HG03469 (cell line): ENCODE data around the gene ROR1.
A peak's percentile ranks its signal among the peaks of the same experiment; 100 is the strongest.
"Not testable (repeated sequence)": the region's sequence is repeated elsewhere in the genome, so short reads cannot be mapped to it uniquely, and the experiment has no call there.

Experiments used
- ATAC-seq: cut with Tn5 transposase; IDR thresholded peaks from one replicate; pipeline ENCODE4 v1.9.1; 2021; ENCODE audit warnings: mild to moderate bottlenecking, moderate library complexity, moderate number of reproducible peaks; ENCODE audit not compliant: unreplicated experiment

ROR1 gene

GRCh38 chr1:63758791-63759190 is 15.0 kb upstream of the ROR1 start:
- ATAC-seq: no peak

GRCh38 chr1:63759778-63760177 is 14.0 kb upstream of the ROR1 start:
- no peak for ATAC-seq

GRCh38 chr1:63770381-63770780 is 3.4 kb upstream of the ROR1 start:
- no peak for ATAC-seq

GRCh38 chr1:63772201-63772600 is 1.6 kb upstream of the ROR1 start:
- no peak for ATAC-seq

- no peak for ATAC-seq
These were observed 941 bp upstream of the ROR1 start for GRCh38 chr1:63772876-63773275.

- ATAC-seq: peak; percentile 9
These were observed 362 bp upstream of the ROR1 start for GRCh38 chr1:63773496-63773814.

GRCh38 chr1:63774617-63775417 is 1.0 kb downstream of the ROR1 start:
- no peak for ATAC-seq

GRCh38 chr1:63775418-63776127 is 1.8 kb downstream of the ROR1 start:
- ATAC-seq: no peak

- no peak for ATAC-seq
These were observed 3.5 kb downstream of the ROR1 start for GRCh38 chr1:63777286-63777685.

- ATAC-seq: no peak
These were observed 4.4 kb downstream of the ROR1 start for GRCh38 chr1:63777965-63778880.

GRCh38 chr1:63779338-63780211 is 5.8 kb downstream of the ROR1 start:
- ATAC-seq: no peak

GRCh38 chr1:63780565-63780964 is 6.7 kb downstream of the ROR1 start:
- no peak for ATAC-seq

GRCh38 chr1:63782982-63783381 is 9.2 kb downstream of the ROR1 start:
- ATAC-seq: no peak

GRCh38 chr1:63784083-63784482 is 10.3 kb downstream of the ROR1 start:
- no peak for ATAC-seq

GRCh38 chr1:63784489-63785390 is 10.9 kb downstream of the ROR1 start:
- ATAC-seq: no peak

- not testable (repeated sequence) for ATAC-seq
These were observed 13.5 kb downstream of the ROR1 start for GRCh38 chr1:63787270-63787669.

GRCh38 chr1:63787875-63788274 is 14.1 kb downstream of the ROR1 start:
- no peak for ATAC-seq

- no peak for ATAC-seq
These were observed 16.2 kb downstream of the ROR1 start for GRCh38 chr1:63789856-63790605.

- ATAC-seq: no peak
These were observed 17.2 kb downstream of the ROR1 start for GRCh38 chr1:63790989-63791388.
